Measurements from ENCODE around the gene FURIN.

Gene FURIN

DNA sequence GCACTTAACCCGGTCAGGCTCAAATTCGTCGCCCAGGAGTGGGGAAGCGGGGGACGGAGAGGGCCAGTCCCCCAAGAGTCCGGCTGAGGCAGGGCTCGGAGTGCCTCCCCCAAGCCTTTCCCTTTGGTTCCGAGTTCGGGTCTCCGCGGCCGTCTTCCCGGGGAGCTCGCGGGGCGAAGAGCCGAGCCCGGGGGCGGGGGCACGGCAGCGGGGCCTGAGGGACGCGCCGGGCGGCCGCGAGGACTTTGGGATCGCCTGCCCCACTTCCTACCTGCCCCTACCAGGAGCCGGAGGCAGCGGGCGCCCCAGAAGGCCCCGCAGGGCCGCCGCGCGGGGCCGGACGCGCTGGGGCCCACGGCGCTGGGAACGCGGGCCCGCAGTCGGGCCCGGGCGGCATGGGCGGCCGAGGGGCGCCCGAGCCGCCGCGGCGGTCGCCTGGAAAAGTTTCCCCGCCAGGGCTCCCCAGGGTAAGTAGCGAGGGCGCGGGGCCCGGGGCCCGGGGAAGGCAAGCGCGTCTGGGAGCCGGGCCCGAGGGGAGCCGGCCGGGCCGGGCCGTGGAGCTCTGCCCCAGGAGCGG lies 2.8 kb downstream of the FURIN start:
- TF ChIP-seq, protein P1, sequence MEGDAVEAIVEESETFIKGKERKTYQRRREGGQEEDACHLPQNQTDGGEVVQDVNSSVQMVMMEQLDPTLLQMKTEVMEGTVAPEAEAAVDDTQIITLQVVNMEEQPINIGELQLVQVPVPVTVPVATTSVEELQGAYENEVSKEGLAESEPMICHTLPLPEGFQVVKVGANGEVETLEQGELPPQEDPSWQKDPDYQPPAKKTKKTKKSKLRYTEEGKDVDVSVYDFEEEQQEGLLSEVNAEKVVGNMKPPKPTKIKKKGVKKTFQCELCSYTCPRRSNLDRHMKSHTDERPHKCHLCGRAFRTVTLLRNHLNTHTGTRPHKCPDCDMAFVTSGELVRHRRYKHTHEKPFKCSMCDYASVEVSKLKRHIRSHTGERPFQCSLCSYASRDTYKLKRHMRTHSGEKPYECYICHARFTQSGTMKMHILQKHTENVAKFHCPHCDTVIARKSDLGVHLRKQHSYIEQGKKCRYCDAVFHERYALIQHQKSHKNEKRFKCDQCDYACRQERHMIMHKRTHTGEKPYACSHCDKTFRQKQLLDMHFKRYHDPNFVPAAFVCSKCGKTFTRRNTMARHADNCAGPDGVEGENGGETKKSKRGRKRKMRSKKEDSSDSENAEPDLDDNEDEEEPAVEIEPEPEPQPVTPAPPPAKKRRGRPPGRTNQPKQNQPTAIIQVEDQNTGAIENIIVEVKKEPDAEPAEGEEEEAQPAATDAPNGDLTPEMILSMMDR (IDR thresholded peaks at IDR 0.05; ENCODE audit: insufficient read depth, low read length), result no peak
- TF ChIP-seq GABPA (IDR thresholded peaks at IDR 0.05; ENCODE audit: low read depth) (no peak), POLR2AphosphoS5 (IDR thresholded peaks at IDR 0.05; ENCODE audit: low read depth) (no peak)
- peak overlapping the region; percentile 69 for H3K4me3 ChIP-seq (replicated peaks; ENCODE audit: insufficient read depth, low read length)
- H3K27ac ChIP-seq (replicated peaks), result peak overlapping the region; percentile 85
- peak in 1 of 2 experiments; percentile 22 for DNase-seq (ENCODE audit: low read depth in 1 of 2, low spot score in 1 of 2)
- H3K27me3 ChIP-seq (ENCODE audit: insufficient read depth, poor library complexity, severe bottlenecking), result no peaks in the 10 kb centered on the region

DNA sequence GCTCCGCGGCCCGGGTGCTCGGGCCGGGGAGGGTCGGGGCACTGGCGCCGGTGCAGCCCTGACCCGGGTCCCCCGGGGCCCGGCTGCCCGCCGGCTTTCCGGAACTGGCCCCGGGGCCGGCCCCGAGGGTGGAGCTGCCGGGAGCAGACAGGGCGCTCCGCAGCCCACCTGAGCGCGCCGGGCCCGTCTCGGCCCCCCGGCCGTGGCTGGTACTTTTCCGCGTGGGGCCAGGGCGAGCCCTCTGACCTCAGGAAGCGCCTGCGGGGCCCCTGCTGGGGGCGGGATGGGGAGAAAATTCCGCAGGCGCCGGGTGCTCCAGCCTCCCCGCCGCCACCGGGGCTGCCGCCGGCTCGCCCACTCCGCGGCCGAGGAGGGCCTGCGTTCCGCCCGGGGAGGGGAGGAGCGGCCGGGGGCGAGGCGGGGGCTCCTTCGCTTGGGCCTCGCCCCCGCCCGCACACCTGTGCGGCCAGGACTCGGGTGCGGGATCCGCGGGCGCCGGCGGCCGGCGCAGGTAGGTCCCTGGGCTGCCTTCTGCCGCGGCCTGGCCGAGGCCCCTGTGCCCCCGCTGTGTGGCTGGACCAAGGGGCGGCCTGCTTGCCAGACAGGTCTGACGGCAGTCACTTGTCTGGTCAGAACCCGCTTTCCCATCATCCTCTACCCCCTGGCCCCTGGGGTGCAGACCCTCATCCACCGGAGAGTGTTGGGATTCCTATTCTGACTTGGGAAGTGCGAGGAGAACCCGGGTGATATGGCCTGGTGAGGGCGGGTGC lies 3.5 kb downstream of the FURIN start:
- Histone ChIP-seq H3K27ac (replicated peaks) (peak overlapping the region; percentile 17; the same call in 1 of the 2 replicates), H3K27me3 (ENCODE audit: insufficient read depth, poor library complexity, severe bottlenecking) (no peaks in the 10 kb centered on the region), H3K4me3 (replicated peaks; ENCODE audit: insufficient read depth, low read length) (peak overlapping the region; percentile 69)
- TF ChIP-seq GABPA (IDR thresholded peaks at IDR 0.05; ENCODE audit: low read depth), result no peak
- DNase-seq (ENCODE audit: low read depth in 1 of 2, low spot score in 1 of 2), result no peak

DNA sequence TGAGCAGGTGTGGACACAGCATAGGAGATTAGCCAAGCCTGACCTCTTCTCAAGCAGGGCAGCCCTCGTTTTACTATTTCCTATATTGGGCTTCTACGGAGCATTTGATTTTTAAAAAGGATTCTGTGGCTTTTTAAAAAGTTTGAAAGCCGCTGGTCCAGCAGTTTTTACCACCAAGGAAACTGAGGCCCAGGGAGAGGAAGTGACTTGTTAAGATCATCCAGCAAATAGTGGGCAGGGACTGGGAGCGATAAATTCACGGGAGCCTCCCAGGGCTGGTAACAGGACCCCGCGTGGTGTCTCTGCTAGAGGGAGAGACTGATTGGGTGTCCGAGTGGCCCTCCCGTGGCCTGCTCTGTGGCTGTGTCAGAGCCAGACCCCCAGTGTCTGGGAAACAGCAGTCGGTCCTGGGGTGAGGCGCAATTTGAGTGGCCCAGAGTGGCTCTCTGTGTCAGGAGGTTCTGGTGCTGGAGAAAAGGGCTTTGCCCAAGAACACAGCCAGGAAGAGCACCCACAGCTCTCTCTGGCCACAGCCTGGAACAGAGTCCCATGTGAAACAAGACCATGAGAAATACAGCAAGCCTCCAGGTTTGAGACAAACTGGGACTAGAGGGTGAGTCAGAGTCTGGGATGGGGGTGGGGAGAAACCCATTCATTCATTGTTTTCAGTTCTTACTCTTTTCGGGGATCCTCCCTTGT lies 4.2 kb downstream of the FURIN start:
- no peaks in the 10 kb centered on the region for H3K27me3 ChIP-seq (ENCODE audit: insufficient read depth, poor library complexity, severe bottlenecking)
- TF ChIP-seq SPI1 (IDR thresholded peaks at IDR 0.05; ENCODE audit: borderline replicate concordance, low read depth), result no peak
- TF ChIP-seq POLR2AphosphoS5 (IDR thresholded peaks at IDR 0.05; ENCODE audit: low read depth), result no peak
- TF ChIP-seq GABPA (IDR thresholded peaks at IDR 0.05; ENCODE audit: low read depth), result no peak
- TF ChIP-seq, protein P1 (IDR thresholded peaks at IDR 0.05; ENCODE audit: insufficient read depth, low read length), result no peak
- TF ChIP-seq REST (IDR thresholded peaks at IDR 0.05; ENCODE audit: insufficient replicate concordance, low read depth), result no peak
- H3K4me3 ChIP-seq (replicated peaks; ENCODE audit: insufficient read depth, low read length), result peak overlapping the region; percentile 69
- H3K27ac ChIP-seq (replicated peaks), result peak overlapping the region; percentile 17; the same call in 1 of the 2 replicates
- no peak for DNase-seq (ENCODE audit: low read depth in 1 of 2, low spot score in 1 of 2)

DNA sequence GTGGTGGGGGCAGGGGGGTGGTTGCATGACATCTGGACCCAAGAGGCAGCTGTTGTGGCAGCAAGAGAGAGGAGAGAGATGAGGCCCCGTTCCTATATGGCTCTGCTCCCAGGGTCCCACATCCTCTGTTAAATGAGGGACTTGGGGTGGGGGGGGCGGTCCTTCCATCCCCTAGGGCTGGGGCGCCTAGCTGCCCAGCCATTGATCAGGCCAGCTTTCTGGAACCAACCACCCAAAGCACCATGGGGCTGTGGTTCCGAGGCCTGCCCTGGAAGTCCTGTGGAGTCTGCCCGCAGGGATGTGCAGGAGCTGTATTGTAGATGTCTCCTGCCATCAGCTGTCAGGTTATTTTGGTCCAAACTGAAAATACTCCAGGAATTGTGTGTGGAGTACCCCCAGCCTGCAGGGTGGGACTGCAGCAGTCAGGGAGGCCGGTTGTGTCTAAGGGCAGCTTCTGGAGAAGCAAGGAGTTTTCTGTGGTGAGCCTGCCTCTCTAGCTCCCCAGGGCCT lies 5.2 kb downstream of the FURIN start:
- H3K4me3 ChIP-seq (replicated peaks; ENCODE audit: insufficient read depth, low read length), result no peak overlapping the region
- no peaks in the 10 kb centered on the region for H3K27me3 ChIP-seq (ENCODE audit: insufficient read depth, poor library complexity, severe bottlenecking)
- DNase-seq (ENCODE audit: low read depth in 1 of 2, low spot score in 1 of 2), result no peak
- H3K27ac ChIP-seq (replicated peaks), result no peak overlapping the region
- TF ChIP-seq POLR2AphosphoS5 (IDR thresholded peaks at IDR 0.05; ENCODE audit: low read depth) (no peak), GABPA (IDR thresholded peaks at IDR 0.05; ENCODE audit: low read depth) (no peak), REST (IDR thresholded peaks at IDR 0.05; ENCODE audit: insufficient replicate concordance, low read depth) (no peak), SPI1 (IDR thresholded peaks at IDR 0.05; ENCODE audit: borderline replicate concordance, low read depth) (no peak)
- TF ChIP-seq, protein P1 (IDR thresholded peaks at IDR 0.05; ENCODE audit: insufficient read depth, low read length), result no peak

Measured in HL-60 (cell line).